DMS79 (cell line): ENCODE data around the gene HIBCH.
"Not testable (repeated sequence)": the region's sequence is repeated elsewhere in the genome, so short reads cannot be mapped to it uniquely, and the experiment has no call there.

Experiments
- DNase-seq: peaks from one replicate; lab custom pipeline; 2025; lab: John Stamatoyannopoulos, UW

HIBCH gene

GRCh38 chr2:190304404-190304803, 15.2 kb downstream of the HIBCH start:
- DNase-seq, result no peak

GRCh38 chr2:190303647-190304046, 16.0 kb downstream of the HIBCH start:
- DNase-seq, result no peak

GRCh38 chr2:190302052-190302451, 17.6 kb downstream of the HIBCH start:
- no peak for DNase-seq

DNA sequence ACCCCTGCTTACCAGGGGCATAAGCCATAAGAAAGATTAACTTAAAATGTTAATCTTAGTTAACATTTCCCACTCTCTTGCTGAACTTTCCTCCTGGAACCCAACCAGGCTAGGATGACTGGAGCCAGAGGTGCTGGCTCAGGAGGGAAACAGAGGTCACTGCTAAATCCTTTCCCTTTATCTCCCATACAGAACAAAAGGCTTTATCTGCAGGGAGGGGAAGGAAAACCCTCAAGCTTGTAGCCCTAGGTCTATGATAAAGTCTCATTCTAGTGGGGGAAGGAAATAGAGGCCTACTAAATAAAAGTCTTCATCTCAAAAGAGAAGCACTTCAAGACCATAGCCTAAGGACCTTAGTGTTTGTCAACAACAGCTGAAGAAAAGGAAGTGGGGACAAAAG, 18.6 kb downstream of the HIBCH start:
- DNase-seq, result no peak

GRCh38 chr2:190297880-190298279, 21.7 kb downstream of the HIBCH start:
- not testable (repeated sequence) for DNase-seq

- DNase-seq, result no peak
These were observed 35.8 kb downstream of the HIBCH start for GRCh38 chr2:190283783-190284182.

DNA sequence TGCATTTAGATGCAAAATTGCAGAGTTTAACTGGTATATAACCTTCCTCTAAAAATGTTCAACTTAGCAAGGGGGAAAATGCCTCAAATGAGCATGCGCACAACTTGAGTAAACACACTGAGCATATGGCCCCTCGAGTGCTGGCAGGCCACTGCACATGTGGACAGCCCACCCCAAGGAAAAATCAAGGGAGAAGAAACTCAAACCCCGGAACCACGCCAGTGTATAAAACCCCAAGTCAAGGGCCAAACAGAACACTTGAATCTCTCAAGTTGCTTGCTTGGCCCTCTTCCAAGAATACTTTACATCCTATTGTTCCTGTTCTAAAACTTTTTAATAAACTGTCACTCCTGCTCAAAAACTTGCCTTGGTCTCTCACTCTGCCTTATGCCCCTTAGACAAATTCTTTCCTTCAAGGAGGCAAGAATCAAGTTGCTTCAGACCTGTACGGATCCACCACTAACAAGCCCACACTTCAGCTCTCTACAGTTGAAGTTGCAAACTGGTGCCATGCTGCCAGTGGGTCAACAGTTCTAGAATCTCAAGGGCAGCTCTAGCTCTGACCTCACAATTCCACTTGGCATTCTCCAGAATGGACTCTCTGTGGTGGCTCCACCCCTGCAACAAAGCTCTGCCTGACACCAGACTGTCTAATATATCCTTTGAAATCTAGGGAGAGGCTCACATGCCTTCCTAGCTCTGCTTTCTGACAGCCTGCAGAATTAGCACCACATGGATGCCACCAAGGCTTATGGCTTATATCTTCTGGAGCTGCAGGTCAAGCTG, 38.9 kb downstream of the HIBCH start:
- DNase-seq, result peak; percentile 36

GRCh38 chr2:190279256-190280134, 40.1 kb downstream of the HIBCH start:
- not testable (repeated sequence) for DNase-seq

GRCh38 chr2:190277234-190278112, 42.2 kb downstream of the HIBCH start:
- no peak for DNase-seq

- DNase-seq, result no peak
These were observed 47.2 kb downstream of the HIBCH start for GRCh38 chr2:190272457-190272842.

GRCh38 chr2:190271783-190272456, 47.7 kb downstream of the HIBCH start:
- no peak for DNase-seq

DNA sequence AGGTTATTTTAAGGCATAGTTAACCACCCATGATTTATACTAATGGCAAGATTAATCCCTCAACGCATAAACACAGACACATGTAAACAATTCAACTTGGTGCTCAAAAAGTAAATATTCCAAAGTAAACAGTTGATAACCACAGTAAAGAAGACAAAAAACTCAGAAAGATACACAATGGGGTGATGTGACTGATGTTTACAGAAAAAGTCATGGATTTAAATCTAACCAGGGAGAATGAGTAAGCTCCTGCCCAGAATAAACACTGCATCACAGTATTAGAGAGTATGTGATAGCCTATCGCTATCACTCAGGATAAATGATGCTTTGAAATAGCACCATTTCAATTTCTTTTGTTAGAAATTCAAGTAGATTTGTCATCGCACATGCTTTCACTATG, 49.3 kb downstream of the HIBCH start:
- no peak for DNase-seq

GRCh38 chr2:190269699-190270098, 49.9 kb downstream of the HIBCH start:
- DNase-seq, result not testable (repeated sequence)

DNA sequence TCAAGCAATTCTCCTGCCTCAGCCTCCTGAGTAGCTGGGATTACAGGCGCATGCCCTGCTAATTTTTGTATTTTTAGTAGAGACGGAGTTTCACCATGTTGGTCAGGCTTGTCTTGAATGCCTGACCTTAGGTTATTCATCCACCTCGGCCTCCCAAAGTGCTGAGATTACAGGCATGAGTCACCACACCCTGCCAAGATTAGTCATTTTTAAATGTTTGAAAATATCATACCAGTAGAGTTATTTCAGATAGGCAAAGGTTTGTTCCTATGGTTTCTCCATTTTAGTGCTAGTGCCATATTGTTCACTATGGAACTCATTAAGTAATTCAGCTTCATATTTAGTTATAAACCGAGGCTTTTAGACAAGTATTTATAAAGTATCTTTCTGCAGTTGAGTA, 52.3 kb downstream of the HIBCH start:
- DNase-seq, result no peak

GRCh38 chr2:190266314-190266713, 53.3 kb downstream of the HIBCH start:
- no peak for DNase-seq

- no peak for DNase-seq
These were observed 57.8 kb downstream of the HIBCH start for GRCh38 chr2:190261851-190262250.

GRCh38 chr2:190256087-190256486, 63.5 kb downstream of the HIBCH start:
- DNase-seq, result no peak

DNA sequence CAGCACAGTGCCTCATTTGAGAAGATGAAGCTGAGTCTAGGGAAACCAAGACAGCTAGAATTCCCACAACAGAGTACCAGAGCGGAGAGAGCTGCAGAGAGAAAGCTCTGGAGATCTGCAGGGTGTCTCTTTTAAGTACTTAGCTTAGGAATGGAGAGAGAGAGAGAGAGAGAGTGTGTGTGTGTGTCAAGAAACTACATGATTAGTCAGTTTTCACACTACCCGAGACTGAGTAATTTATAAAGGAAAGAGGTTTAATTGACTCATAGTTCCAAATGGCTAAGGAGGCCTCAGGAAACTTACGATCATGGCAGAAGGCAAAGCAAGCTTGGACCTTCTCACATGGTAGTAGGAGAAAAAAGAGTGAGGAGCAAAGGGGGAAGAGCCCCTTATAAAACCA, 64.0 kb downstream of the HIBCH start:
- no peak for DNase-seq

- DNase-seq, result no peak
These were observed 65.4 kb downstream of the HIBCH start for GRCh38 chr2:190254063-190254850.

DNA sequence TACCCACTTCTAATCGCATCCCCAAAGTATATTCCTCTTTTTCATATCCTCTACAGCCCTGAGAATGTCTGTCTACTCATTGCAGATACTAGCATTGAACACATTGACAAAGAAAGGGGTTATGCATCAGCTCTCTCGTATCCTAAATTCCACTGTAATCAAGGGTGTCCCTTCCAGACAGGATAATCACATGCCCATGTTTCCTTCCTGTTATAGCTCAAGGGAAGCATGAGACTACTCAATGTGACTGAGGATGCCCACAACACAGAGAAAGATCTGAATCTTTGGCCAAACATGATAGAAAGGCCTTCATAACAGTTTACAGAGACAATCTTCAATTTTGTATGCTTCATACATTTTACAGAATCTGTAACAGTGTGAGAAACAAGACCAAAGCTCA, 69.2 kb downstream of the HIBCH start:
- DNase-seq, result no peak

GRCh38 chr2:190235551-190236075, 84.0 kb downstream of the HIBCH start:
- no peak for DNase-seq
